HEK293T (cell line): Measurements from ENCODE around the gene SEMA6A.

Experiments used
- ARNT ChIP-seq: fragments of 450-650 bp; IDR thresholded peaks from 2 replicates; pipeline ENCODE4 v1.6.1; 2017; ENCODE audit warnings: mild to moderate bottlenecking
- CTBP1 ChIP-seq: fragments of 450-650 bp; IDR thresholded peaks from 2 replicates; pipeline ENCODE4 v1.6.1; 2016; ENCODE audit warnings: borderline replicate concordance
- ELF4 ChIP-seq: fragments of 450-650 bp; IDR thresholded peaks from 2 replicates; pipeline ENCODE4 v1.6.1; 2017; ENCODE audit warnings: antibody characterized with exemption
- FOXA1 ChIP-seq: fragments of 450-650 bp; IDR thresholded peaks from 2 replicates; pipeline ENCODE4 v1.6.1; 2016; ENCODE audit warnings: mild to moderate bottlenecking
- HDGF ChIP-seq: fragments of 450-650 bp; IDR thresholded peaks from 2 replicates; pipeline ENCODE4 v1.6.1; 2017; ENCODE audit warnings: antibody characterized with exemption, borderline replicate concordance
- L3MBTL2 ChIP-seq: fragments of 450-650 bp; conservative IDR thresholded peaks from 2 replicates; pipeline ENCODE4 v1.6.1; 2016; ENCODE audit warnings: mild to moderate bottlenecking
- LEF1 ChIP-seq: fragments of 450-650 bp; IDR thresholded peaks from 2 replicates; pipeline ENCODE4 v1.6.1; 2017; ENCODE audit warnings: mild to moderate bottlenecking, borderline replicate concordance
- NFRKB ChIP-seq: fragments of 450-650 bp; IDR thresholded peaks from 2 replicates; pipeline ENCODE4 v1.6.1; 2016; ENCODE audit warnings: mild to moderate bottlenecking, moderate library complexity
- SP1 ChIP-seq: fragments of 450-650 bp; IDR thresholded peaks from 2 replicates; pipeline ENCODE4 v1.6.1; 2017

- TF ChIP-seq NFRKB (no peak), SP1 (no peak), HDGF (no peak), ELF4 (no peak), L3MBTL2 (no peak), ARNT (no peak), CTBP1 (no peak), FOXA1 (no peak), LEF1 (no peak)
Measured at GRCh38 chr5:116554764-116555163, 19.9 kb downstream of the SEMA6A start.
